Uterus (tissue), 4 donors: Measurements from ENCODE around the gene PCDHGC5. TPM values are rescaled to one million over a fixed set of nuclear protein-coding genes. Genes with fewer than 3 reads are reported as not detected.
A peak's percentile ranks its signal among the peaks of the same experiment; 100 is the strongest.

Experiments used
- DNase-seq, 2 donors: peaks; one replicate each; pipeline ENCODE4 v3.0.0-alpha.2; 2019 to 2020
- H3K27ac ChIP-seq, 2 donors: fragments of 200-600 bp; sonication (generic); 1 replicate in 1 of 2; 2 replicates in 1 of 2; pipeline ENCODE4 v1.5.1; 2016 to 2018
- H3K27me3 ChIP-seq, 2 donors: fragments of 200-600 bp; sonication (generic); one replicate each; pipeline ENCODE4 v1.5.1; 2018 to 2019; ENCODE audit warnings: control low read depth in 1 of 2
- H3K36me3 ChIP-seq, 2 donors: fragments of 200-600 bp; sonication (generic); one replicate each; pipeline ENCODE4 v1.5.1; 2019; ENCODE audit warnings: control low read depth in 1 of 2
- H3K4me1 ChIP-seq, 2 donors: fragments of 200-600 bp; sonication (generic); one replicate each; pipeline ENCODE4 v1.5.1; 2018 to 2019; ENCODE audit warnings: control low read depth in 1 of 2
- H3K4me3 ChIP-seq, 2 donors: fragments of 200-600 bp; sonication (generic); 1 replicate in 1 of 2; 2 replicates in 1 of 2; pipeline ENCODE4 v1.5.1; 2018 to 2019; ENCODE audit warnings: mild to moderate bottlenecking in 1 of 2
- H3K9me3 ChIP-seq, 2 donors: fragments of 200-600 bp; sonication (generic); one replicate each; pipeline ENCODE4 v1.5.1; 2019; ENCODE audit warnings: control low read depth in 1 of 2
- CTCF ChIP-seq, 4 experiments: fragments of 200-600 bp in 2 of 4; fragments of 450-650 bp in 2 of 4; sonication (generic) in 2 of 4; IDR thresholded peaks; one replicate each; pipeline ENCODE4 v1.5.1; 2016 to 2019; ENCODE audit warnings: antibody characterized with exemption in 4 of 4, mild to moderate bottlenecking in 2 of 4, moderate library complexity in 1 of 4
- POLR2A ChIP-seq, 2 donors: fragments of 450-650 bp; IDR thresholded peaks; one replicate each; pipeline ENCODE4 v1.6.1; 2016; ENCODE audit warnings: antibody characterized with exemption in 2 of 2, mild to moderate bottlenecking in 1 of 2, moderate library complexity in 1 of 2
- intact Hi-C: fragments of 100-400 bp; cut with DNase I; formaldehyde crosslinking; loops from one replicate; pipeline ENCODE4 v1.15.1; 2023; ENCODE audit warnings: low total_unique reads
- total RNA-seq, 4 donors: library from RNA; depleted of rRNA in 3 of 4; stranded (reverse); fragments of >200 nt in 3 of 4; gene quantifications; one replicate each; pipeline versions ENCODE4 v1.1.0 to v1.2.4, GENCODE V29; 2014 to 2023
- donor health status: DM: yes; HTN: yes; CAD: no.

The PCDHGC5 gene
- total RNA-seq, 4 donors from 2014 or later = under 0.01 to 7.5 (median 3.4) TPM

DNA sequence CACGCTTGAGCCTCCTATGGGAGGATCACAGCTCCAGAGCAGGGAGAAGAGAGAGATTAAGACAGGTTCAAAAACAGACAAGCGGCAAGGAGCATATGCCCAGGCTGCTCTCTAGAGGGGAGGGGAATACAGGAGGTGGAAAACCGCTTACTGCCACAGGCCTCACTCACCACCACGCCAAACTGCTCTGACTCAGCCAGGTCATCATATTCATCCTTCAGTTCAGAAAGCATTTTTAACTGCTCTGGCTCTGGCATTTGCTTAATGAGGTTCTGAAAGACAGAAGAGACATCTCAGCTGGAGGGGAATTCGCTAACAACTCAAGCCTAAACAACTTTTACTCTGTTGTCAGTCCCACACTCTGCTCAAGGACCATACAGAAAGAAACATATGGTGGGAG lies 40.1 kb downstream of the PCDHGC5 start:
- H3K36me3 ChIP-seq = no peaks in the 10 kb centered on the region
- peaks cover 0 to 10% of the 10 kb centered on the region in 2 donors for H3K4me1 ChIP-seq
- no peaks in the 10 kb centered on the region for H3K9me3 ChIP-seq
- intact Hi-C loops = loop anchor here (10.0 kb wide), 1 partner anchor 54 kb away; the partner anchor contains the start of gene PCDHGC3
- DNase-seq = peak; percentile 63 to 67
- no peak for TF ChIP-seq POLR2A (IDR thresholded peaks at IDR 0.05)
- TF ChIP-seq CTCF (IDR thresholded peaks at IDR 0.05) = no peak
- H3K4me3 ChIP-seq = no peak overlapping the region
- H3K27ac ChIP-seq = peak overlapping the region; percentile 77 to 78
- H3K27me3 ChIP-seq = no peaks in the 10 kb centered on the region

GRCh38 chr5:141529873-141530272 lies 41.0 kb downstream of the PCDHGC5 start:
- H3K4me3 ChIP-seq = no peak overlapping the region
- H3K4me1 ChIP-seq = peaks cover 0 to 10% of the 10 kb centered on the region in 2 donors
- TF ChIP-seq CTCF (IDR thresholded peaks at IDR 0.05) (no peak), POLR2A (IDR thresholded peaks at IDR 0.05) (no peak)
- no peaks in the 10 kb centered on the region for H3K27me3 ChIP-seq
- intact Hi-C loops = loop anchor here (10.0 kb wide), 1 partner anchor 55 kb away; the partner anchor contains the start of gene PCDHGC3
- peak overlapping the region; percentile 77 to 78 for H3K27ac ChIP-seq
- no peak for DNase-seq
- H3K36me3 ChIP-seq = no peaks in the 10 kb centered on the region
- H3K9me3 ChIP-seq = no peaks in the 10 kb centered on the region

- Histone ChIP-seq H3K4me1 (peaks cover 0 to 10% of the 10 kb centered on the region in 2 donors), H3K9me3 (no peaks in the 10 kb centered on the region), H3K4me3 (no peak overlapping the region), H3K36me3 (no peaks in the 10 kb centered on the region), H3K27me3 (no peaks in the 10 kb centered on the region), H3K27ac (no peak overlapping the region)
- TF ChIP-seq POLR2A (IDR thresholded peaks at IDR 0.05) = no peak
- TF ChIP-seq CTCF (IDR thresholded peaks at IDR 0.05) = no peak
- DNase-seq = no peak
- intact Hi-C loops = no loop called here
These were observed 43.8 kb downstream of the PCDHGC5 start for GRCh38 chr5:141532726-141533125.

DNA sequence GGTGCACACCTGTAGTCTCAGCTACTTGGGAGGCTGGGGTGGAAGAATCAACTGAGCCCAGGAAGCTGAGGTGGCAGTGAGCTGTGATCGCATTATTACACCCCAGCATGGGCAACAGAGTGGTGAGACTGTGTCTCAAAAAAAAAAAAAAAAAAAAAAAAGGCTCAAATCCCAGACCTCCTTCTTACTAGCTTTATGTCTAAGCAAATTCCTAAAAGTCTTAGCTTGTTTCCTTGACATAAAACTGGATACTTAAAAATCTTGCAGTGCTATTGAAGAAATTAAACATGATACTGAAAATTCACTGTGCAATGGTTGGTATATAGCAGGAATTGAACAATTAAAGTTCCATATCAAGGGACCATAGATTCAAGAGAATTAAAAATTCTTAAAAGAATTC lies 45.0 kb downstream of the PCDHGC5 start:
- intact Hi-C loops = no loop called here
- TF ChIP-seq CTCF (IDR thresholded peaks at IDR 0.05) = no peak
- no peak for TF ChIP-seq POLR2A (IDR thresholded peaks at IDR 0.05)
- Histone ChIP-seq H3K4me1 (peaks cover 0 to 10% of the 10 kb centered on the region in 2 donors), H3K27me3 (no peaks in the 10 kb centered on the region), H3K4me3 (no peak overlapping the region), H3K27ac (no peak overlapping the region), H3K9me3 (no peaks in the 10 kb centered on the region), H3K36me3 (no peaks in the 10 kb centered on the region)
- no peak for DNase-seq

- no peaks in the 10 kb centered on the region for H3K27me3 ChIP-seq
- no peaks in the 10 kb centered on the region for H3K9me3 ChIP-seq
- peaks cover 0 to 6% of the 10 kb centered on the region in 2 donors for H3K4me1 ChIP-seq
- TF ChIP-seq POLR2A (IDR thresholded peaks at IDR 0.05) (no peak), CTCF (IDR thresholded peaks at IDR 0.05) (no peak)
- no peak overlapping the region for H3K27ac ChIP-seq
- no peak overlapping the region for H3K4me3 ChIP-seq
- DNase-seq = no peak
- no peaks in the 10 kb centered on the region for H3K36me3 ChIP-seq
- intact Hi-C loops = no loop called here
These were observed 45.8 kb downstream of the PCDHGC5 start for GRCh38 chr5:141534492-141535213.
